CD14-positive monocyte (primary cell): ENCODE results near the gene TOR4A. TPM values are rescaled to one million over a fixed set of nuclear protein-coding genes. Genes with fewer than 3 reads are reported as not detected.
"Not testable (repeated sequence)": the region's sequence is repeated elsewhere in the genome, so short reads cannot be mapped to it uniquely, and the experiment has no call there.

ENCODE experiments used
- DNase-seq, 3 donors: peaks; one replicate each; pipeline ENCODE4 v3.0.0-alpha.2; 2011 to 2022
- H2AFZ ChIP-seq: 2 replicates; pipeline ENCODE4 v1.6.0; 2012; ENCODE audit warnings: mild to moderate bottlenecking, low read depth, low read length, inconsistent platforms; ENCODE audit not compliant: insufficient read depth, poor library complexity, severe bottlenecking
- H3K27ac ChIP-seq, 2 donors: 1 replicate in 1 of 2; 2 replicates in 1 of 2; pipeline ENCODE4 v1.5.1; 2012 to 2013; ENCODE audit warnings: low read length in 2 of 2, control low read depth in 1 of 2, inconsistent platforms in 1 of 2, low read depth in 1 of 2, mild to moderate bottlenecking in 1 of 2
- H3K27me3 ChIP-seq, 2 donors: one replicate each; pipeline versions ENCODE4 v1.6.0 to v1.6.1; 2011 to 2013; ENCODE audit warnings: low read length in 2 of 2; ENCODE audit not compliant: control insufficient read depth in 2 of 2, insufficient read depth in 2 of 2
- H3K36me3 ChIP-seq, 2 donors: replicated peaks in 1 of 2; 1 replicate in 1 of 2; 2 replicates in 1 of 2; pipeline versions ENCODE4 v1.5.1 to v1.6.1; 2012 to 2013; ENCODE audit warnings: low read length in 2 of 2, control low read depth in 1 of 2, inconsistent platforms in 1 of 2, mild to moderate bottlenecking in 1 of 2; ENCODE audit not compliant: insufficient read depth in 2 of 2, control insufficient read depth in 1 of 2
- H3K4me1 ChIP-seq, 2 donors: 1 replicate in 1 of 2; 2 replicates in 1 of 2; pipeline versions ENCODE4 v1.5.1 to v1.6.1; 2012 to 2013; ENCODE audit warnings: low read length in 2 of 2, control low read depth in 1 of 2, inconsistent platforms in 1 of 2, mild to moderate bottlenecking in 1 of 2, moderate library complexity in 1 of 2; ENCODE audit not compliant: insufficient read depth in 2 of 2, control insufficient read depth in 1 of 2
- H3K4me2 ChIP-seq: replicated peaks from 2 replicates; pipeline ENCODE3; 2012; ENCODE audit warnings: low read length, moderate library complexity, mild to moderate bottlenecking; ENCODE audit not compliant: poor library complexity, severe bottlenecking; ENCODE audit errors: extremely low read depth
- H3K4me3 ChIP-seq, 3 experiments: fragments of 200-600 bp in 1 of 3; sonication (generic) in 1 of 3; replicated peaks in 1 of 3; 1 replicate in 2 of 3; 2 replicates in 1 of 3; pipeline ENCODE4 v1.5.1; 2011 to 2013; ENCODE audit warnings: low read length in 3 of 3, mild to moderate bottlenecking in 3 of 3, control low read depth in 2 of 3, low read depth in 2 of 3, inconsistent platforms in 1 of 3, moderate library complexity in 1 of 3
- H3K79me2 ChIP-seq: 2 replicates; pipeline ENCODE4 v1.6.0; 2012; ENCODE audit warnings: mild to moderate bottlenecking, control low read depth, inconsistent platforms, low read length, moderate library complexity; ENCODE audit not compliant: insufficient read depth
- H3K9ac ChIP-seq: 2 replicates; pipeline ENCODE4 v1.6.0; 2017; ENCODE audit warnings: low read length, mild to moderate bottlenecking; ENCODE audit not compliant: insufficient read depth, poor library complexity, severe bottlenecking
- H3K9me3 ChIP-seq, 2 donors: replicated peaks in 1 of 2; 1 replicate in 1 of 2; 2 replicates in 1 of 2; pipeline versions ENCODE4 v1.5.1 to v1.6.1; 2012 to 2013; ENCODE audit warnings: low read length in 2 of 2, control low read depth in 1 of 2; ENCODE audit not compliant: control insufficient read depth in 1 of 2, insufficient read depth in 1 of 2
- H4K20me1 ChIP-seq: 2 replicates; pipeline ENCODE4 v1.6.0; 2012; ENCODE audit warnings: mild to moderate bottlenecking, low read length, control low read depth, moderate library complexity; ENCODE audit not compliant: insufficient read depth
- H3K27ac Mint-ChIP-seq, 7 donors: one replicate each; pipeline ENCODE4 v1.8.0; 2020; ENCODE audit warnings: mild to moderate bottlenecking in 7 of 7, mixed read lengths in 7 of 7, moderate library complexity in 6 of 7, inconsistent platforms in 2 of 7
- H3K27me3 Mint-ChIP-seq, 3 donors: one replicate each; pipeline ENCODE4 v1.8.0; 2021 to 2022; ENCODE audit warnings: low read depth in 3 of 3, mild to moderate bottlenecking in 3 of 3, mixed read lengths in 3 of 3, moderate library complexity in 3 of 3, inconsistent platforms in 1 of 3
- H3K36me3 Mint-ChIP-seq, 2 donors: one replicate each; pipeline ENCODE4 v1.8.0; 2020; ENCODE audit warnings: mixed read lengths in 2 of 2, inconsistent platforms in 1 of 2, mild to moderate bottlenecking in 1 of 2
- H3K4me1 Mint-ChIP-seq: one replicate; pipeline ENCODE4 v1.8.0; 2020; ENCODE audit warnings: mild to moderate bottlenecking, mixed read lengths
- H3K4me3 Mint-ChIP-seq, 2 donors: one replicate each; pipeline ENCODE4 v1.8.0; 2020; ENCODE audit warnings: mild to moderate bottlenecking in 2 of 2, mixed read lengths in 2 of 2, moderate library complexity in 1 of 2
- H3K9me3 Mint-ChIP-seq, 7 donors: one replicate each; pipeline ENCODE4 v1.8.0; 2020 to 2022; ENCODE audit warnings: mixed read lengths in 7 of 7, mild to moderate bottlenecking in 6 of 7, moderate library complexity in 6 of 7, inconsistent platforms in 2 of 7
- CTCF ChIP-seq: fragments of 200-600 bp; IDR thresholded peaks from one replicate; pipeline ENCODE4 v1.8.0; 2022; ENCODE audit warnings: antibody characterized with exemption, mild to moderate bottlenecking
- WGBS: methylation state at CpG from one replicate; pipeline ENCODE4 v1.1.5; 2013; ENCODE audit warnings: missing lambda C conversion rate; ENCODE audit not compliant: insufficient coverage; 5-methylcytosine and 5-hydroxymethylcytosine counted together
- intact Hi-C, 2 donors: fragments of 100-400 bp; cut with micrococcal nuclease; formaldehyde crosslinking; loops; one replicate each; pipeline versions ENCODE4 v1.15.0 to v1.15.1; 2023
- polyA plus RNA-seq, 3 donors: library from polyadenylated mRNA; depleted of rRNA in 1 of 3; unstranded in 2 of 3; stranded (reverse) in 1 of 3; fragments of 300-500 nt in 2 of 3; fragments of >200 nt in 1 of 3; fragmentation: Illumina TruSeq in 2 of 3; gene quantifications; 1 replicate in 2 of 3; 2 replicates in 1 of 3; pipeline ENCODE4 v1.2.3, GENCODE V29; 2012 to 2021

The TOR4A gene
- polyA plus RNA-seq, 3 donors: 13.7 to 17.6 (median 15.4) TPM

GRCh38 chr9:137326445-137327065 is 49.0 kb downstream of the TOR4A start:
- peak overlapping the region; percentile 30 for H3K9ac ChIP-seq
- peak; percentile 91 to 93 (median 91) for DNase-seq
- peak overlapping the region; percentile 91 to 97 (median 94) for H3K27ac Mint-ChIP-seq
- H3K4me3 ChIP-seq: peak overlapping the region in 1 of 3 experiments; percentile 47
- peak overlapping the region in 1 of 2 donors; percentile 65 for H3K4me3 Mint-ChIP-seq
- peaks cover 0 to 10% (median 6%) of the 10 kb centered on the region in 7 donors for H3K9me3 Mint-ChIP-seq
- H3K9me3 ChIP-seq: peaks cover 0 to 6% of the 10 kb centered on the region in 2 donors
- intact Hi-C loops: loop anchor here (2.0 to 5.0 kb wide), 2 partner anchors 24 to 81 kb away; partner anchors contain the start of gene NRARP (in 2 of the 2)
- peak overlapping the region; percentile 2 for H2AFZ ChIP-seq
- H3K27ac ChIP-seq: peak overlapping the region; percentile 63 to 80
- peak overlapping the region; percentile 50 for H3K4me2 ChIP-seq
- no peaks in the 10 kb centered on the region for H3K79me2 ChIP-seq
- no peak for TF ChIP-seq CTCF
- no peaks in the 10 kb centered on the region for H3K27me3 ChIP-seq
- peaks cover 0 to 2% of the 10 kb centered on the region in 2 donors for H3K36me3 Mint-ChIP-seq
- H3K36me3 ChIP-seq: no peaks in the 10 kb centered on the region
- H3K27me3 Mint-ChIP-seq: peaks cover 0 to 1% (median 0%) of the 10 kb centered on the region in 3 donors
- 0% methylated on average over 10 of the region's 19 CpGs for WGBS
- peaks cover 17% of the 10 kb centered on the region for H3K4me1 Mint-ChIP-seq
- peaks cover 16% of the 10 kb centered on the region in 2 donors for H3K4me1 ChIP-seq
- no peaks in the 10 kb centered on the region for H4K20me1 ChIP-seq

GRCh38 chr9:137327641-137328550 is 50.4 kb downstream of the TOR4A start:
- H3K36me3 Mint-ChIP-seq, H3K9me3 Mint-ChIP-seq, H3K4me3 Mint-ChIP-seq, H3K4me3 ChIP-seq, H3K4me2 ChIP-seq, H4K20me1 ChIP-seq, H3K9me3 ChIP-seq, H3K27me3 Mint-ChIP-seq, H2AFZ ChIP-seq, H3K36me3 ChIP-seq, H3K27me3 ChIP-seq, H3K9ac ChIP-seq, H3K27ac ChIP-seq, H3K79me2 ChIP-seq: not testable (repeated sequence)
- H3K4me1 Mint-ChIP-seq: peaks cover 17% of the 10 kb centered on the region
- intact Hi-C loops: loop anchor here (2.0 to 5.0 kb wide), 2 partner anchors 25 to 79 kb away; partner anchors contain the start of gene NRARP (in 2 of the 2)
- peaks cover 16% of the 10 kb centered on the region in 2 donors for H3K4me1 ChIP-seq
- H3K27ac Mint-ChIP-seq: peak overlapping the region in 2 of 7 donors; percentile 91 to 97
- 100% methylated on average over 1 of the region's 8 CpGs for WGBS
- peak; percentile 5 to 26 (median 7) for DNase-seq

GRCh38 chr9:137329590-137329989 is 52.1 kb downstream of the TOR4A start:
- DNase-seq, H4K20me1 ChIP-seq, H3K27me3 ChIP-seq, H3K36me3 ChIP-seq, H3K9me3 ChIP-seq, H3K79me2 ChIP-seq, H3K27me3 Mint-ChIP-seq, H3K9ac ChIP-seq, H2AFZ ChIP-seq, H3K4me2 ChIP-seq, H3K4me3 ChIP-seq, H3K4me3 Mint-ChIP-seq, H3K9me3 Mint-ChIP-seq, H3K27ac ChIP-seq, H3K36me3 Mint-ChIP-seq, H3K27ac Mint-ChIP-seq: not testable (repeated sequence)
- peaks cover 16% of the 10 kb centered on the region in 2 donors for H3K4me1 ChIP-seq
- intact Hi-C loops: loop anchor here in 1 of 2 donors (5.0 kb wide), 1 partner anchor 78 kb away; no protein-coding TSS in a partner anchor
- 83% methylated on average over 7 of the region's 26 CpGs for WGBS
- peaks cover 17% of the 10 kb centered on the region for H3K4me1 Mint-ChIP-seq
